HL-60/S4 treated with phorbol 12-myristate 13-acetate at 8.2 ng/mL for 4 days and 3 days (cell line): ENCODE measurements around the gene WFDC6.
"Not testable (repeated sequence)": the region's sequence is repeated elsewhere in the genome, so short reads cannot be mapped to it uniquely, and the experiment has no call there.

ENCODE experiments used
- in situ Hi-C: fragments of 300-500 bp; cut with MboI; formaldehyde crosslinking; loops from 2 replicates; pipeline ENCODE4 v1.15.0; 2022; ENCODE audit warnings: low sequenced_read_pairs

WFDC6 gene

GRCh38 chr20:45539382-45539781, at the start of gene WFDC6:
Gene WFDC6, minus strand, starts transcription at chr20:45539482. Its CDS starts 75 bp downstream, at chr20:45539407.
- in situ Hi-C loops, result no loop called here

GRCh38 chr20:45588800-45589199, 49.5 kb upstream of the WFDC6 start:
- in situ Hi-C loops, result no loop called here

GRCh38 chr20:45585986-45586385, 46.7 kb upstream of the WFDC6 start:
- in situ Hi-C loops, result not testable (repeated sequence)

- in situ Hi-C loops, result not testable (repeated sequence)
Observed at GRCh38 chr20:45584294-45584693, 45.0 kb upstream of the WFDC6 start.

GRCh38 chr20:45583502-45583901, 44.2 kb upstream of the WFDC6 start:
- in situ Hi-C loops, result no loop called here

- in situ Hi-C loops, result no loop called here
Observed at GRCh38 chr20:45581702-45582101, 42.4 kb upstream of the WFDC6 start.

GRCh38 chr20:45579184-45579583, 39.9 kb upstream of the WFDC6 start, which contains the start of gene WFDC8:
Gene WFDC8, minus strand, starts transcription at chr20:45579284. Its CDS starts 37 bp downstream, at chr20:45579247.
- in situ Hi-C loops, result no loop called here

GRCh38 chr20:45578231-45578630, 38.9 kb upstream of the WFDC6 start:
- in situ Hi-C loops, result no loop called here

- in situ Hi-C loops, result no loop called here
Observed at GRCh38 chr20:45576995-45577394, 37.7 kb upstream of the WFDC6 start.

GRCh38 chr20:45575931-45576330, 36.6 kb upstream of the WFDC6 start:
- in situ Hi-C loops, result no loop called here

GRCh38 chr20:45569650-45570049, 30.4 kb upstream of the WFDC6 start:
- in situ Hi-C loops, result loop anchor here (25.0 kb wide), 1 partner anchor 193 kb away; no protein-coding TSS in a partner anchor

- in situ Hi-C loops, result loop anchor here (25.0 kb wide), 1 partner anchor 197 kb away; no protein-coding TSS in a partner anchor
Observed at GRCh38 chr20:45564760-45565276, 25.5 kb upstream of the WFDC6 start.

GRCh38 chr20:45555198-45555597, 15.9 kb upstream of the WFDC6 start:
- in situ Hi-C loops, result loop anchor here (25.0 kb wide), 1 partner anchor 207 kb away; no protein-coding TSS in a partner anchor

- in situ Hi-C loops, result loop anchor here (25.0 kb wide), 1 partner anchor 210 kb away; no protein-coding TSS in a partner anchor
Observed at GRCh38 chr20:45552456-45552855, 13.2 kb upstream of the WFDC6 start.

GRCh38 chr20:45550765-45551164, 11.5 kb upstream of the WFDC6 start:
- in situ Hi-C loops, result loop anchor here (25.0 kb wide), 1 partner anchor 212 kb away; no protein-coding TSS in a partner anchor

GRCh38 chr20:45548410-45548809, 9.1 kb upstream of the WFDC6 start:
- in situ Hi-C loops, result no loop called here

- in situ Hi-C loops, result no loop called here
Observed at GRCh38 chr20:45547206-45547770, 8.0 kb upstream of the WFDC6 start, which contains the start of gene EPPIN. Gene EPPIN, minus strand, starts transcription at chr20:45547401. Its CDS starts 44 bp downstream, at chr20:45547357.

- in situ Hi-C loops, result no loop called here
Observed at GRCh38 chr20:45545754-45546453, 6.6 kb upstream of the WFDC6 start.

GRCh38 chr20:45545351-45545750, 6.1 kb upstream of the WFDC6 start:
- in situ Hi-C loops, result no loop called here

- in situ Hi-C loops, result no loop called here
Observed at GRCh38 chr20:45538209-45538799, 978 bp downstream of the WFDC6 start.

GRCh38 chr20:45527294-45527693, 12.0 kb downstream of the WFDC6 start:
- in situ Hi-C loops, result no loop called here
